Measurements from ENCODE around the gene ANTXR1. TPM values are rescaled to one million over a fixed set of nuclear protein-coding genes. Genes with fewer than 3 reads are reported as not detected.
"Not testable (repeated sequence)": the region's sequence is repeated elsewhere in the genome, so short reads cannot be mapped to it uniquely, and the experiment has no call there.

ANTXR1 gene
- total RNA-seq, 1 experiment from 2014 or later: 33.1 TPM

- CTCF ChIA-PET: no interaction called here
- DNase-seq (ENCODE audit: unreplicated experiment): no peak
- no peak overlapping the region for H3K27ac Mint-ChIP-seq (ENCODE audit: low read depth, unreplicated experiment)
- no peaks in the 10 kb centered on the region for H3K9me3 Mint-ChIP-seq (ENCODE audit: unreplicated experiment)
- TF ChIP-seq CTCF (IDR thresholded peaks at IDR 0.05; ENCODE audit: unreplicated experiment): no peak
- no TSS peak for BruUV-seq (replicated peaks)
- H3K36me3 Mint-ChIP-seq (ENCODE audit: insufficient read depth, unreplicated experiment): no peaks in the 10 kb centered on the region
- H3K27me3 Mint-ChIP-seq (ENCODE audit: insufficient read depth, unreplicated experiment): no peaks in the 10 kb centered on the region
- POLR2A ChIA-PET: interaction anchor here (0.5 kb wide), 1 partner anchor 243 kb away, joined by 3 read pairs; no protein-coding TSS in a partner anchor
- H3K4me1 Mint-ChIP-seq (ENCODE audit: insufficient read depth, unreplicated experiment): no peaks in the 10 kb centered on the region
- H3K4me3 Mint-ChIP-seq (ENCODE audit: unreplicated experiment): no peak overlapping the region
- intact Hi-C loops (cut with micrococcal nuclease): no loop called here
Measured at GRCh38 chr2:69231612-69232277, 218.8 kb downstream of the ANTXR1 start.

- H3K27me3 Mint-ChIP-seq (ENCODE audit: insufficient read depth, unreplicated experiment); H3K4me3 Mint-ChIP-seq (ENCODE audit: unreplicated experiment); intact Hi-C loops (cut with micrococcal nuclease); BruUV-seq (replicated peaks); H3K27ac Mint-ChIP-seq (ENCODE audit: low read depth, unreplicated experiment); DNase-seq (ENCODE audit: unreplicated experiment); H3K4me1 Mint-ChIP-seq (ENCODE audit: insufficient read depth, unreplicated experiment); H3K36me3 Mint-ChIP-seq (ENCODE audit: insufficient read depth, unreplicated experiment); H3K9me3 Mint-ChIP-seq (ENCODE audit: unreplicated experiment): not testable (repeated sequence)
- ChIA-PET CTCF (interaction anchor here (0.6 to 1.3 kb wide), 2 partner anchors 42 to 359 kb away, joined by 4 to 6 read pairs; no protein-coding TSS in a partner anchor), POLR2A (interaction anchor here (0.7 kb wide), 1 partner anchor 190 kb away, joined by 3 read pairs; no protein-coding TSS in a partner anchor)
Measured at GRCh38 chr2:69235835-69236234, 222.9 kb downstream of the ANTXR1 start.

- intact Hi-C loops (cut with micrococcal nuclease): no loop called here
- Mint-ChIP-seq H3K9me3 (ENCODE audit: unreplicated experiment) (no peaks in the 10 kb centered on the region), H3K4me1 (ENCODE audit: insufficient read depth, unreplicated experiment) (no peaks in the 10 kb centered on the region), H3K36me3 (ENCODE audit: insufficient read depth, unreplicated experiment) (no peaks in the 10 kb centered on the region), H3K27ac (ENCODE audit: low read depth, unreplicated experiment) (no peak overlapping the region), H3K4me3 (ENCODE audit: unreplicated experiment) (no peak overlapping the region), H3K27me3 (ENCODE audit: insufficient read depth, unreplicated experiment) (no peaks in the 10 kb centered on the region)
- no peak for TF ChIP-seq CTCF (IDR thresholded peaks at IDR 0.05; ENCODE audit: unreplicated experiment)
- DNase-seq (ENCODE audit: unreplicated experiment): no peak
- CTCF ChIA-PET: interaction anchor here (0.7 kb wide), 1 partner anchor 61 kb away, joined by 3 read pairs; no protein-coding TSS in a partner anchor
- POLR2A ChIA-PET: no interaction called here
- BruUV-seq (replicated peaks): no TSS peak
Measured at GRCh38 chr2:69237070-69237670, 224.2 kb downstream of the ANTXR1 start.

GRCh38 chr2:69238449-69239031 lies 225.6 kb downstream of the ANTXR1 start:
- no peaks in the 10 kb centered on the region for H3K4me1 Mint-ChIP-seq (ENCODE audit: insufficient read depth, unreplicated experiment)
- H3K9me3 Mint-ChIP-seq (ENCODE audit: unreplicated experiment): no peaks in the 10 kb centered on the region
- no peak overlapping the region for H3K27ac Mint-ChIP-seq (ENCODE audit: low read depth, unreplicated experiment)
- ChIA-PET CTCF (no interaction called here), POLR2A (no interaction called here)
- H3K27me3 Mint-ChIP-seq (ENCODE audit: insufficient read depth, unreplicated experiment): no peaks in the 10 kb centered on the region
- intact Hi-C loops (cut with micrococcal nuclease): no loop called here
- no peak for TF ChIP-seq CTCF (IDR thresholded peaks at IDR 0.05; ENCODE audit: unreplicated experiment)
- DNase-seq (ENCODE audit: unreplicated experiment): no peak
- BruUV-seq (replicated peaks): no TSS peak
- H3K4me3 Mint-ChIP-seq (ENCODE audit: unreplicated experiment): no peak overlapping the region
- no peaks in the 10 kb centered on the region for H3K36me3 Mint-ChIP-seq (ENCODE audit: insufficient read depth, unreplicated experiment)
